ENCODE results near the gene ARRDC5.
"Not testable (repeated sequence)": the region's sequence is repeated elsewhere in the genome, so short reads cannot be mapped to it uniquely, and the experiment has no call there.

The ARRDC5 gene

GRCh38 chr19:4910594-4911281, 8.0 kb upstream of the ARRDC5 start:
- Histone ChIP-seq H3K9me3 (ENCODE audit: control insufficient read depth in 1 of 2, low read length in 2 of 2) (no peaks in the 10 kb centered on the region), H3K27ac (ENCODE audit: low read depth, low read length) (no peak overlapping the region), H3K9ac (ENCODE audit: low read depth in 1 of 2, low read length in 2 of 2) (peak overlapping the region; percentile 43 to 70), H3K27me3 (ENCODE audit: control insufficient read depth in 1 of 2, insufficient read depth in 2 of 2, low read length in 2 of 2) (no peaks in the 10 kb centered on the region), H3K36me3 (ENCODE audit: control insufficient read depth in 1 of 2, insufficient read depth in 2 of 2, low read length in 2 of 2) (peaks cover 0 to 9% of the 10 kb centered on the region in 2 donors), H3K4me3 (ENCODE audit: low read depth in 1 of 2, low read length in 2 of 2) (peak overlapping the region; percentile 70), H3K4me1 (ENCODE audit: control insufficient read depth in 1 of 2, insufficient read depth in 2 of 2, low read length in 2 of 2) (peaks cover 24 to 48% of the 10 kb centered on the region in 2 donors)

- H3K4me3 ChIP-seq (ENCODE audit: low read depth in 1 of 2, low read length in 2 of 2) = peak overlapping the region; percentile 70
- H3K27me3 ChIP-seq (ENCODE audit: control insufficient read depth in 1 of 2, insufficient read depth in 2 of 2, low read length in 2 of 2) = no peaks in the 10 kb centered on the region
- peaks cover 23 to 42% of the 10 kb centered on the region in 2 donors for H3K4me1 ChIP-seq (ENCODE audit: control insufficient read depth in 1 of 2, insufficient read depth in 2 of 2, low read length in 2 of 2)
- peaks cover 0 to 9% of the 10 kb centered on the region in 2 donors for H3K36me3 ChIP-seq (ENCODE audit: control insufficient read depth in 1 of 2, insufficient read depth in 2 of 2, low read length in 2 of 2)
- H3K27ac ChIP-seq (ENCODE audit: low read depth, low read length) = no peak overlapping the region
- no peaks in the 10 kb centered on the region for H3K9me3 ChIP-seq (ENCODE audit: control insufficient read depth in 1 of 2, low read length in 2 of 2)
- peak overlapping the region; percentile 43 to 70 for H3K9ac ChIP-seq (ENCODE audit: low read depth in 1 of 2, low read length in 2 of 2)
Measured at GRCh38 chr19:4909897-4910593, 7.3 kb upstream of the ARRDC5 start.

GRCh38 chr19:4909156-4909896, 6.6 kb upstream of the ARRDC5 start, which contains the start of gene UHRF1:
Gene UHRF1 (plus strand): TSS chr19:4909501. CDS start chr19:4910886, 1,385 bp downstream.
- peaks cover 0 to 9% of the 10 kb centered on the region in 2 donors for H3K36me3 ChIP-seq (ENCODE audit: control insufficient read depth in 1 of 2, insufficient read depth in 2 of 2, low read length in 2 of 2)
- no peaks in the 10 kb centered on the region for H3K27me3 ChIP-seq (ENCODE audit: control insufficient read depth in 1 of 2, insufficient read depth in 2 of 2, low read length in 2 of 2)
- no peaks in the 10 kb centered on the region for H3K9me3 ChIP-seq (ENCODE audit: control insufficient read depth in 1 of 2, low read length in 2 of 2)
- H3K9ac ChIP-seq (ENCODE audit: low read depth in 1 of 2, low read length in 2 of 2) = peak within 1 kb of the TSS; percentile 43 to 70
- H3K27ac ChIP-seq (ENCODE audit: low read depth, low read length) = no peak within 1 kb of the TSS
- peaks cover 19 to 34% of the 10 kb centered on the region in 2 donors for H3K4me1 ChIP-seq (ENCODE audit: control insufficient read depth in 1 of 2, insufficient read depth in 2 of 2, low read length in 2 of 2)
- H3K4me3 ChIP-seq (ENCODE audit: low read depth in 1 of 2, low read length in 2 of 2) = peak within 1 kb of the TSS; percentile 70

GRCh38 chr19:4908781-4909155, 6.1 kb upstream of the ARRDC5 start:
- Histone ChIP-seq H3K36me3 (ENCODE audit: control insufficient read depth in 1 of 2, insufficient read depth in 2 of 2, low read length in 2 of 2) (peaks cover 0 to 4% of the 10 kb centered on the region in 2 donors), H3K9me3 (ENCODE audit: control insufficient read depth in 1 of 2, low read length in 2 of 2) (no peaks in the 10 kb centered on the region), H3K27me3 (ENCODE audit: control insufficient read depth in 1 of 2, insufficient read depth in 2 of 2, low read length in 2 of 2) (no peaks in the 10 kb centered on the region), H3K4me1 (ENCODE audit: control insufficient read depth in 1 of 2, insufficient read depth in 2 of 2, low read length in 2 of 2) (peaks cover 19 to 31% of the 10 kb centered on the region in 2 donors), H3K4me3 (ENCODE audit: low read depth in 1 of 2, low read length in 2 of 2) (peak overlapping the region in 1 of 2 donors; percentile 8), H3K9ac (ENCODE audit: low read depth in 1 of 2, low read length in 2 of 2) (no peak overlapping the region), H3K27ac (ENCODE audit: low read depth, low read length) (no peak overlapping the region)

GRCh38 chr19:4908360-4908759, 5.7 kb upstream of the ARRDC5 start:
- peaks cover 19 to 31% of the 10 kb centered on the region in 2 donors for H3K4me1 ChIP-seq (ENCODE audit: control insufficient read depth in 1 of 2, insufficient read depth in 2 of 2, low read length in 2 of 2)
- H3K27ac ChIP-seq (ENCODE audit: low read depth, low read length) = no peak overlapping the region
- H3K9ac ChIP-seq (ENCODE audit: low read depth in 1 of 2, low read length in 2 of 2) = no peak overlapping the region
- no peak overlapping the region for H3K4me3 ChIP-seq (ENCODE audit: low read depth in 1 of 2, low read length in 2 of 2)
- H3K36me3 ChIP-seq (ENCODE audit: control insufficient read depth in 1 of 2, insufficient read depth in 2 of 2, low read length in 2 of 2) = peaks cover 0 to under 1% of the 10 kb centered on the region in 2 donors
- no peaks in the 10 kb centered on the region for H3K9me3 ChIP-seq (ENCODE audit: control insufficient read depth in 1 of 2, low read length in 2 of 2)
- no peaks in the 10 kb centered on the region for H3K27me3 ChIP-seq (ENCODE audit: control insufficient read depth in 1 of 2, insufficient read depth in 2 of 2, low read length in 2 of 2)

- Histone ChIP-seq H3K27ac (ENCODE audit: low read depth, low read length) (no peak overlapping the region), H3K36me3 (ENCODE audit: control insufficient read depth in 1 of 2, insufficient read depth in 2 of 2, low read length in 2 of 2) (no peaks in the 10 kb centered on the region), H3K9me3 (ENCODE audit: control insufficient read depth in 1 of 2, low read length in 2 of 2) (no peaks in the 10 kb centered on the region), H3K4me1 (ENCODE audit: control insufficient read depth in 1 of 2, insufficient read depth in 2 of 2, low read length in 2 of 2) (peaks cover 15 to 26% of the 10 kb centered on the region in 2 donors), H3K4me3 (ENCODE audit: low read depth in 1 of 2, low read length in 2 of 2) (no peak overlapping the region), H3K27me3 (ENCODE audit: control insufficient read depth in 1 of 2, insufficient read depth in 2 of 2, low read length in 2 of 2) (no peaks in the 10 kb centered on the region), H3K9ac (ENCODE audit: low read depth in 1 of 2, low read length in 2 of 2) (no peak overlapping the region)
Measured at GRCh38 chr19:4906963-4907362, 4.3 kb upstream of the ARRDC5 start.

- H3K9ac ChIP-seq (ENCODE audit: low read depth in 1 of 2, low read length in 2 of 2) = no peak overlapping the region
- H3K27ac ChIP-seq (ENCODE audit: low read depth, low read length) = no peak overlapping the region
- peaks cover 0 to 9% of the 10 kb centered on the region in 2 donors for H3K4me1 ChIP-seq (ENCODE audit: control insufficient read depth in 1 of 2, insufficient read depth in 2 of 2, low read length in 2 of 2)
- no peaks in the 10 kb centered on the region for H3K36me3 ChIP-seq (ENCODE audit: control insufficient read depth in 1 of 2, insufficient read depth in 2 of 2, low read length in 2 of 2)
- no peaks in the 10 kb centered on the region for H3K9me3 ChIP-seq (ENCODE audit: control insufficient read depth in 1 of 2, low read length in 2 of 2)
- no peak overlapping the region for H3K4me3 ChIP-seq (ENCODE audit: low read depth in 1 of 2, low read length in 2 of 2)
- H3K27me3 ChIP-seq (ENCODE audit: control insufficient read depth in 1 of 2, insufficient read depth in 2 of 2, low read length in 2 of 2) = no peaks in the 10 kb centered on the region
Measured at GRCh38 chr19:4904481-4904880, 1.8 kb upstream of the ARRDC5 start.

GRCh38 chr19:4900879-4901278, 1.8 kb downstream of the ARRDC5 start:
- not testable (repeated sequence) for H3K9me3 ChIP-seq (ENCODE audit: control insufficient read depth in 1 of 2, low read length in 2 of 2); H3K9ac ChIP-seq (ENCODE audit: low read depth in 1 of 2, low read length in 2 of 2); H3K4me3 ChIP-seq (ENCODE audit: low read depth in 1 of 2, low read length in 2 of 2); H3K36me3 ChIP-seq (ENCODE audit: control insufficient read depth in 1 of 2, insufficient read depth in 2 of 2, low read length in 2 of 2); H3K27me3 ChIP-seq (ENCODE audit: control insufficient read depth in 1 of 2, insufficient read depth in 2 of 2, low read length in 2 of 2); H3K4me1 ChIP-seq (ENCODE audit: control insufficient read depth in 1 of 2, insufficient read depth in 2 of 2, low read length in 2 of 2); H3K27ac ChIP-seq (ENCODE audit: low read depth, low read length)

GRCh38 chr19:4897146-4897545, 5.5 kb downstream of the ARRDC5 start:
- Histone ChIP-seq H3K9ac (ENCODE audit: low read depth in 1 of 2, low read length in 2 of 2) (no peak overlapping the region), H3K27ac (ENCODE audit: low read depth, low read length) (no peak overlapping the region), H3K4me3 (ENCODE audit: low read depth in 1 of 2, low read length in 2 of 2) (no peak overlapping the region), H3K9me3 (ENCODE audit: control insufficient read depth in 1 of 2, low read length in 2 of 2) (no peaks in the 10 kb centered on the region), H3K36me3 (ENCODE audit: control insufficient read depth in 1 of 2, insufficient read depth in 2 of 2, low read length in 2 of 2) (no peaks in the 10 kb centered on the region), H3K27me3 (ENCODE audit: control insufficient read depth in 1 of 2, insufficient read depth in 2 of 2, low read length in 2 of 2) (no peaks in the 10 kb centered on the region), H3K4me1 (ENCODE audit: control insufficient read depth in 1 of 2, insufficient read depth in 2 of 2, low read length in 2 of 2) (no peaks in the 10 kb centered on the region)

- no peaks in the 10 kb centered on the region for H3K4me1 ChIP-seq (ENCODE audit: control insufficient read depth in 1 of 2, insufficient read depth in 2 of 2, low read length in 2 of 2)
- H3K36me3 ChIP-seq (ENCODE audit: control insufficient read depth in 1 of 2, insufficient read depth in 2 of 2, low read length in 2 of 2) = no peaks in the 10 kb centered on the region
- no peaks in the 10 kb centered on the region for H3K9me3 ChIP-seq (ENCODE audit: control insufficient read depth in 1 of 2, low read length in 2 of 2)
- no peaks in the 10 kb centered on the region for H3K27me3 ChIP-seq (ENCODE audit: control insufficient read depth in 1 of 2, insufficient read depth in 2 of 2, low read length in 2 of 2)
- no peak overlapping the region for H3K4me3 ChIP-seq (ENCODE audit: low read depth in 1 of 2, low read length in 2 of 2)
- H3K9ac ChIP-seq (ENCODE audit: low read depth in 1 of 2, low read length in 2 of 2) = no peak overlapping the region
- no peak overlapping the region for H3K27ac ChIP-seq (ENCODE audit: low read depth, low read length)
Measured at GRCh38 chr19:4896372-4896771, 6.3 kb downstream of the ARRDC5 start.

Measured in duodenal mucosa (tissue), 2 donors.